Neural cell (in vitro differentiated cells): ENCODE results near the gene SLC27A4. TPM values are rescaled to one million over a fixed set of nuclear protein-coding genes. Genes with fewer than 3 reads are reported as not detected.

ENCODE experiments used
- H2AFZ ChIP-seq: fragments of 200-600, 300-800 bp; sonication (generic), shearing (Covaris generic); 2 replicates; pipeline ENCODE4 v1.6.0; 2014; ENCODE audit warnings: low read depth, mild to moderate bottlenecking, antibody characterized with exemption, low read length, moderate library complexity
- H3F3A ChIP-seq: fragments of 200-600 bp; shearing (Covaris generic); 2 replicates; pipeline ENCODE4 v1.6.1; 2016; ENCODE audit warnings: mild to moderate bottlenecking, moderate library complexity, mixed read lengths, antibody characterized with exemption, low read length; ENCODE audit not compliant: insufficient read depth, poor library complexity, severe bottlenecking
- H3K27ac ChIP-seq: fragments of 200-600, 300-800 bp; sonication (generic), shearing (Covaris generic); 2 replicates; pipeline ENCODE4 v1.5.1; 2014; ENCODE audit warnings: mild to moderate bottlenecking, low read length, moderate library complexity
- H3K27me3 ChIP-seq: fragments of 300-800, 200-600 bp; sonication (generic), shearing (Covaris generic); 2 replicates; pipeline ENCODE4 v1.6.0; 2014; ENCODE audit warnings: mild to moderate bottlenecking, low read depth, low read length, moderate library complexity; ENCODE audit not compliant: insufficient read depth
- H3K36me3 ChIP-seq: fragments of 300-800, 200-600 bp; sonication (generic), shearing (Covaris generic); 2 replicates; pipeline ENCODE4 v1.5.1; 2014; ENCODE audit warnings: mild to moderate bottlenecking, antibody characterized with exemption, low read length, moderate library complexity; ENCODE audit not compliant: insufficient read depth
- H3K4me2 ChIP-seq: fragments of 300-800, 200-600 bp; sonication (generic), shearing (Covaris generic); 2 replicates; pipeline ENCODE4 v1.6.0; 2014; ENCODE audit warnings: mild to moderate bottlenecking, low read length
- H3K4me3 ChIP-seq: fragments of 300-800, 200-600 bp; sonication (generic), shearing (Covaris generic); 2 replicates; pipeline ENCODE4 v1.5.1; 2014; ENCODE audit warnings: mild to moderate bottlenecking, low read length, moderate library complexity
- H3K79me2 ChIP-seq: fragments of 200-600 bp; shearing (Covaris generic); replicated peaks from 2 replicates; pipeline ENCODE4 v1.6.0; 2014; ENCODE audit warnings: mild to moderate bottlenecking, low read length, moderate library complexity; ENCODE audit not compliant: insufficient read depth
- H3K9ac ChIP-seq: fragments of 300-800, 200-600 bp; sonication (generic), shearing (Covaris generic); 2 replicates; pipeline ENCODE4 v1.6.1; 2016; ENCODE audit warnings: mild to moderate bottlenecking, low read length, mixed read lengths
- H3K9me2 ChIP-seq: fragments of 200-600 bp; shearing (Covaris generic); 2 replicates; pipeline ENCODE4 v1.6.1; 2016; ENCODE audit warnings: mild to moderate bottlenecking, low read length, mixed read lengths; ENCODE audit not compliant: insufficient read depth
- H3K9me3 ChIP-seq: fragments of 200-600, 300-800 bp; sonication (generic), shearing (Covaris generic); 2 replicates; pipeline ENCODE4 v1.6.1; 2016; ENCODE audit warnings: mild to moderate bottlenecking, mixed run types, low read length, moderate library complexity, mixed read lengths
- H4K20me1 ChIP-seq: fragments of 200-600 bp; shearing (Covaris generic); 2 replicates; pipeline ENCODE4 v1.6.1; 2016; ENCODE audit warnings: mild to moderate bottlenecking, mixed run types; ENCODE audit not compliant: insufficient read depth
- CTCF ChIP-seq: fragments of 450-650 bp; IDR thresholded peaks from 2 replicates; pipeline ENCODE4 v1.5.1; 2014; ENCODE audit warnings: antibody characterized with exemption, mild to moderate bottlenecking, moderate library complexity; ENCODE audit not compliant: poor library complexity, severe bottlenecking
- EP300 ChIP-seq: fragments of 450-650 bp; conservative IDR thresholded peaks from 2 replicates; pipeline ENCODE4 v1.6.1; 2014; ENCODE audit warnings: antibody characterized with exemption, mild to moderate bottlenecking, moderate library complexity; ENCODE audit not compliant: poor library complexity, severe bottlenecking
- EZH2 ChIP-seq: fragments of 200-600, 300-800 bp; shearing (Covaris generic), sonication (generic); IDR thresholded peaks from 2 replicates; pipeline ENCODE4 v1.6.1; 2014; ENCODE audit warnings: antibody characterized with exemption, low read length, borderline replicate concordance, mild to moderate bottlenecking; ENCODE audit not compliant: insufficient read depth, poor library complexity, severe bottlenecking
- MXI1 ChIP-seq: fragments of 450-650 bp; conservative IDR thresholded peaks from 2 replicates; pipeline ENCODE4 v1.6.1; 2014; ENCODE audit warnings: antibody characterized with exemption, mild to moderate bottlenecking; ENCODE audit not compliant: poor library complexity, severe bottlenecking
- POLR2AphosphoS5 ChIP-seq: IDR thresholded peaks from 2 replicates; pipeline ENCODE4 v1.6.1; 2012
- RAD21 ChIP-seq: fragments of 450-650 bp; conservative IDR thresholded peaks from 2 replicates; pipeline ENCODE4 v1.6.1; 2014; ENCODE audit warnings: antibody characterized with exemption, mild to moderate bottlenecking, moderate library complexity
- REST ChIP-seq: IDR thresholded peaks from 2 replicates; pipeline ENCODE4 v1.6.1; 2012; ENCODE audit warnings: borderline replicate concordance
- SMC3 ChIP-seq: fragments of 450-650 bp; conservative IDR thresholded peaks from 2 replicates; pipeline ENCODE4 v1.6.1; 2014; ENCODE audit warnings: antibody characterized with exemption, mild to moderate bottlenecking, moderate library complexity; ENCODE audit not compliant: poor library complexity
- TAF1 ChIP-seq: IDR thresholded peaks from 2 replicates; pipeline ENCODE4 v1.6.1; 2012; ENCODE audit warnings: low read depth
- polyA plus RNA-seq: library from polyadenylated mRNA; depleted of rRNA; stranded (reverse); fragments of >200 nt; gene quantifications from 2 replicates; pipeline ENCODE4 v1.2.3, GENCODE V29; 2014

The SLC27A4 gene
- polyA plus RNA-seq, 1 donor from 2014 or later = 31.6 TPM

GRCh38 chr9:128361986-128362646 is 21.8 kb downstream of the SLC27A4 start:
- H4K20me1 ChIP-seq = no peaks in the 10 kb centered on the region
- H3K27me3 ChIP-seq = no peaks in the 10 kb centered on the region
- peak overlapping the region; percentile 45 for H3K4me3 ChIP-seq
- H3K9me3 ChIP-seq = no peaks in the 10 kb centered on the region
- H3F3A ChIP-seq = no peaks in the 10 kb centered on the region
- no peak overlapping the region for H3K4me2 ChIP-seq
- peak overlapping the region; percentile 17 for H2AFZ ChIP-seq
- H3K9ac ChIP-seq = peak overlapping the region; percentile 22
- TF ChIP-seq MXI1 (peak; percentile 69), EZH2 (no peak), SMC3 (peak; percentile 91), RAD21 (peak; percentile 93), EP300 (peak; percentile 10), CTCF (peak; percentile 95), REST (no peak), POLR2AphosphoS5 (no peak), TAF1 (no peak)
- no peaks in the 10 kb centered on the region for H3K36me3 ChIP-seq
- H3K9me2 ChIP-seq = no peaks in the 10 kb centered on the region
- H3K79me2 ChIP-seq = no peaks in the 10 kb centered on the region
- no peak overlapping the region for H3K27ac ChIP-seq

- Histone ChIP-seq H3K36me3 (no peaks in the 10 kb centered on the region), H3K27me3 (no peaks in the 10 kb centered on the region), H3K9me3 (no peaks in the 10 kb centered on the region), H3F3A (no peaks in the 10 kb centered on the region), H4K20me1 (no peaks in the 10 kb centered on the region), H2AFZ (no peak overlapping the region), H3K27ac (no peak overlapping the region), H3K4me3 (no peak overlapping the region), H3K4me2 (no peak overlapping the region), H3K79me2 (no peaks in the 10 kb centered on the region), H3K9me2 (no peaks in the 10 kb centered on the region), H3K9ac (no peak overlapping the region)
- no peak for TF ChIP-seq MXI1
- TF ChIP-seq EP300 = no peak
- no peak for TF ChIP-seq CTCF
- no peak for TF ChIP-seq RAD21
- no peak for TF ChIP-seq TAF1
- TF ChIP-seq EZH2 = no peak
- TF ChIP-seq REST = no peak
- no peak for TF ChIP-seq SMC3
- no peak for TF ChIP-seq POLR2AphosphoS5
Measured at GRCh38 chr9:128362774-128363173, 22.4 kb downstream of the SLC27A4 start.
